GM06990 (cell line): ENCODE results near the gene FBXO34.
"Not testable (repeated sequence)": the region's sequence is repeated elsewhere in the genome, so short reads cannot be mapped to it uniquely, and the experiment has no call there.

Source experiments
- DNase-seq: peaks from one replicate; pipeline ENCODE4 v3.0.0-alpha.2; 2011; ENCODE audit not compliant: insufficient read length; ENCODE audit errors: extremely low read depth
- H3K27me3 ChIP-seq: replicated peaks from 2 replicates; pipeline ENCODE4 v1.6.0; 2011; ENCODE audit warnings: low read length; ENCODE audit not compliant: control insufficient read depth, insufficient read depth
- H3K36me3 ChIP-seq: 2 replicates; pipeline ENCODE4 v1.5.1; 2011; ENCODE audit warnings: low read length; ENCODE audit not compliant: control insufficient read depth, insufficient read depth
- H3K4me3 ChIP-seq: replicated peaks from 2 replicates; pipeline ENCODE4 v1.5.1; 2011; ENCODE audit warnings: low read depth, mild to moderate bottlenecking, control low read depth, low read length
- TF ChIP-seq, protein P1 (sequence below): IDR thresholded peaks from 2 replicates; pipeline ENCODE4 v1.5.1; 2011; ENCODE audit warnings: low read length, control low read depth, mild to moderate bottlenecking, inconsistent platforms; ENCODE audit not compliant: insufficient read depth, poor library complexity, severe bottlenecking

Gene FBXO34

GRCh38 chr14:55381040-55381439, 109.8 kb downstream of the FBXO34 start:
- Histone ChIP-seq H3K27me3 (no peaks in the 10 kb centered on the region), H3K36me3 (peaks cover 2% of the 10 kb centered on the region)
- TF ChIP-seq, protein P1, sequence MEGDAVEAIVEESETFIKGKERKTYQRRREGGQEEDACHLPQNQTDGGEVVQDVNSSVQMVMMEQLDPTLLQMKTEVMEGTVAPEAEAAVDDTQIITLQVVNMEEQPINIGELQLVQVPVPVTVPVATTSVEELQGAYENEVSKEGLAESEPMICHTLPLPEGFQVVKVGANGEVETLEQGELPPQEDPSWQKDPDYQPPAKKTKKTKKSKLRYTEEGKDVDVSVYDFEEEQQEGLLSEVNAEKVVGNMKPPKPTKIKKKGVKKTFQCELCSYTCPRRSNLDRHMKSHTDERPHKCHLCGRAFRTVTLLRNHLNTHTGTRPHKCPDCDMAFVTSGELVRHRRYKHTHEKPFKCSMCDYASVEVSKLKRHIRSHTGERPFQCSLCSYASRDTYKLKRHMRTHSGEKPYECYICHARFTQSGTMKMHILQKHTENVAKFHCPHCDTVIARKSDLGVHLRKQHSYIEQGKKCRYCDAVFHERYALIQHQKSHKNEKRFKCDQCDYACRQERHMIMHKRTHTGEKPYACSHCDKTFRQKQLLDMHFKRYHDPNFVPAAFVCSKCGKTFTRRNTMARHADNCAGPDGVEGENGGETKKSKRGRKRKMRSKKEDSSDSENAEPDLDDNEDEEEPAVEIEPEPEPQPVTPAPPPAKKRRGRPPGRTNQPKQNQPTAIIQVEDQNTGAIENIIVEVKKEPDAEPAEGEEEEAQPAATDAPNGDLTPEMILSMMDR = no peak

GRCh38 chr14:55381561-55381960, 110.3 kb downstream of the FBXO34 start:
- H3K27me3 ChIP-seq = no peaks in the 10 kb centered on the region
- TF ChIP-seq, protein P1 = no peak
- H3K4me3 ChIP-seq = no peak overlapping the region
- DNase-seq = no peak
- peaks cover 2% of the 10 kb centered on the region for H3K36me3 ChIP-seq

More at GRCh38 chr14:55381040-55381439, 109.8 kb downstream of the FBXO34 start:
- DNase-seq = no peak
- H3K4me3 ChIP-seq = no peak overlapping the region

- no peak for DNase-seq
- Histone ChIP-seq H3K4me3 (no peak overlapping the region), H3K27me3 (no peaks in the 10 kb centered on the region), H3K36me3 (peaks cover 2% of the 10 kb centered on the region)
- TF ChIP-seq, protein P1 = no peak
Measured at GRCh38 chr14:55382483-55382882, 111.3 kb downstream of the FBXO34 start.

DNA sequence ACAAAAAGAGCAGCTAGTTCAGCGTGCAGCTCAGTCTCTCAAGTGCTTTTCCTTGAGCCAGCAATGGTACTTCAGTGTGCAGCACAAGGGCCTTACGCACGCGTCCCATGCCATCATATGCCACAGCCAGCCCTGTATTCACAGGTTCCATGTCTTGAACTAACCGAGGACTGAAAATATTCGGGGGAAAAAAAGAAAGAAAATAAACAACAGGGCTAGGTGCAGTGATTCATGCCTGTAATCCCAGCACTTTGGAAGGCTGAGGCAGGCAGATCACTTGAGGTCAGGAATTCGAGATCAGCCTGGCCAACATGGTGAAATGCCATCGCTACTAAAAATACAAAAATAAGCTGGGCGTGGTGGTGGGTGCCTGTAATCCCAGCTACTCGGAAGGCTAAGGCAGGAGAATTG, 111.8 kb downstream of the FBXO34 start:
- not testable (repeated sequence) for H3K36me3 ChIP-seq, DNase-seq, H3K4me3 ChIP-seq, H3K27me3 ChIP-seq

DNA sequence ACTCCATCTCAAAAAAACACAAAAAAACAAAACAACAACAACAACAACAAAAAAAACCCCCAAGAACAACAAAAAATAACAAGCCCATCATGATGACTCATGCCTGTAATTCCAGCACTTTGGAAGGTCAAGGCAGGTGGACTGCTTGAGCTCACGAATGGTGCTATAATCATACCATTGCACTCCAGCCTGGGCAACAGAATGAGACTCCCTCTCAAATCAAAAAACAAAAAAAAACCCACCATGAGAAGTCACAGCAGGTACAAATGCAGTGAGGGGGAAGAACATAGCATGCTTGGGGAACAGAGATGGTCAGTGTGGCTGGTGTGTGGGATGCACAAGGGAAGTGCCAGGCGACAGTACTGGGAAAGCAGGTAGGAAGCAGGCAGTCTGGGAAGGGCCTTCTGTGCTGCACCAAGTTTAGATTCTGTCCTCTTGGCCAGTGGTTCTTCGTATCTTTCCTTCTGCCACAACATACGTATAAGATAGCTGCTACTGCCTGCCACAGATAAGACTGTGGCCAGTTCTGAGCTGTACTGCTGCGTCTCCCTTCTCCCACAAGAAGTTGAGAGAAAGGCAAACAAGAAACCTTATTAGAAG, 112.4 kb downstream of the FBXO34 start:
- no peaks in the 10 kb centered on the region for H3K27me3 ChIP-seq
- no peak for DNase-seq
- peaks cover 2% of the 10 kb centered on the region for H3K36me3 ChIP-seq
- TF ChIP-seq, protein P1 = no peak
- no peak overlapping the region for H3K4me3 ChIP-seq

DNA sequence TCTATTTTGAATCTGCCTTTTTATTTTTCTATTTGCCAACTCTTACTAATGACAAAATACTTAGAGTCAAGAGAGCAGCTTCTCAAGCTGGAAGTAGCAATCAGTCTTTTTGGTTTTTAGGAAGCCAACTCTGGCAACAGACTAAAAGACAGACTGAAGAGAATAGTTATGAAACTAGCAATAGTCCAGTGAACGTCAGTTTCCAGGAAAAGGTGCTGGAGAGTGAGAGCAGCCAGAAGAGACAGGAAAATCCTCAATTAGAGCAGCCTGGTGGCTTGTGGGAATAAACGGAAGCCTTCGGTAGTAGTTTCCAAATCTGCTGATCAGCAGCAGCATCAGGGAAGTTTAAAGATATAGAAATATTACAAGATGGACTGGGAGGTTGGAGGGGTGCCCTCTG, 113.3 kb downstream of the FBXO34 start:
- H3K4me3 ChIP-seq = no peak overlapping the region
- H3K27me3 ChIP-seq = no peaks in the 10 kb centered on the region
- DNase-seq = no peak
- peaks cover 2% of the 10 kb centered on the region for H3K36me3 ChIP-seq
- TF ChIP-seq, protein P1 = no peak
